PFSK-1 (cell line): Measurements from ENCODE around the gene SYNJ2.

Experiments used
- POLR2AphosphoS5 ChIP-seq: IDR thresholded peaks from 2 replicates; pipeline ENCODE4 v1.6.1; 2012; ENCODE audit warnings: low read depth, mild to moderate bottlenecking, control low read depth, low read length, moderate library complexity
- SIN3A ChIP-seq: IDR thresholded peaks from 2 replicates; pipeline ENCODE4 v1.6.1; 2012; ENCODE audit warnings: mild to moderate bottlenecking, low read length, moderate library complexity, borderline replicate concordance; ENCODE audit not compliant: insufficient read depth
- TAF1 ChIP-seq: IDR thresholded peaks from 2 replicates; pipeline ENCODE4 v1.6.1; 2012; ENCODE audit warnings: low read length, control low read depth, borderline replicate concordance; ENCODE audit not compliant: insufficient read depth
- TF ChIP-seq, protein P1 (sequence below), 2 experiments: IDR thresholded peaks; 2 replicates each; pipeline versions ENCODE4 v1.6.1 to v1.8.0; 2011 to 2012; ENCODE audit warnings: low read depth in 2 of 2, low read length in 2 of 2, control low read depth in 1 of 2, inconsistent platforms in 1 of 2, mild to moderate bottlenecking in 1 of 2, moderate library complexity in 1 of 2; ENCODE audit not compliant: insufficient read depth in 1 of 2

DNA sequence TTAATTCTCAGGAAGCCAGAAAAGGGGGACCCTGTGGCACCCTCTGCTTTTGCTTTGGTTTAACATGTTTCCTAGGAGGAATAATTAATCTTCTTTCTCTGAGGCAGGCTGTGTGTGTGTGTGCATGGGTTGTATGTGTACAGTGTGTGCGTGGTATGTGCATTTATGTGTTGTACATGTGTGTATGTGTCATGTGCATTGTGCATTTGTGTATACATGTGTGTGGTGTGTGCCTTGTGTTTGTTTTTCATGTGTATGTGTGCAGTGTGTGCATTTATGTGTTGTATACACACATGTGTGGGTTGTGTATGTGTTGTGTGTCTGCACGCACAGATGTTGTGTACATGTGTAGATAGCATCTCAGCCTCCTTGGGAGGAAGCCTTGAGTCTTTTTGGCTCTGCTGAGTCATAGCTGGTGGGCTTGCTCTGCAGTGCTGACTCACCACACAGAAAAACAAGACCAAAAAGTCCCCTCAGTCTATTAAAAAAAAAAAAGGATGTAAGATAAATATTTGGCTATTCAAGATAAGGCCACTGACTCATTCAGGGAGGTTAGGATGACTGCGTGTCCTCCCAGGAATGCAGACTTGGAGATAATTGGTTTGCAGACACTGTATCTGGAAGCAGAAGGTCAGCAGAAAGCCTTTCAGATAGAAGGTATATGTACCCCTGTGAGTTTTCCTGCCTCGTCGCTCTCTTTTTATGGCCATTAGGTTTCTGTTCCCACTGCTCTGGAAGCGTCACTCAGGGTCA is 58.6 kb downstream of the SYNJ2 start:
- TF ChIP-seq TAF1 (peak; percentile 58; the same call in 1 of the 2 replicates), SIN3A (no peak; the same call in 1 of the 2 replicates), POLR2AphosphoS5 (peak; percentile 56; the same call in 1 of the 2 replicates)
- TF ChIP-seq, protein P1, sequence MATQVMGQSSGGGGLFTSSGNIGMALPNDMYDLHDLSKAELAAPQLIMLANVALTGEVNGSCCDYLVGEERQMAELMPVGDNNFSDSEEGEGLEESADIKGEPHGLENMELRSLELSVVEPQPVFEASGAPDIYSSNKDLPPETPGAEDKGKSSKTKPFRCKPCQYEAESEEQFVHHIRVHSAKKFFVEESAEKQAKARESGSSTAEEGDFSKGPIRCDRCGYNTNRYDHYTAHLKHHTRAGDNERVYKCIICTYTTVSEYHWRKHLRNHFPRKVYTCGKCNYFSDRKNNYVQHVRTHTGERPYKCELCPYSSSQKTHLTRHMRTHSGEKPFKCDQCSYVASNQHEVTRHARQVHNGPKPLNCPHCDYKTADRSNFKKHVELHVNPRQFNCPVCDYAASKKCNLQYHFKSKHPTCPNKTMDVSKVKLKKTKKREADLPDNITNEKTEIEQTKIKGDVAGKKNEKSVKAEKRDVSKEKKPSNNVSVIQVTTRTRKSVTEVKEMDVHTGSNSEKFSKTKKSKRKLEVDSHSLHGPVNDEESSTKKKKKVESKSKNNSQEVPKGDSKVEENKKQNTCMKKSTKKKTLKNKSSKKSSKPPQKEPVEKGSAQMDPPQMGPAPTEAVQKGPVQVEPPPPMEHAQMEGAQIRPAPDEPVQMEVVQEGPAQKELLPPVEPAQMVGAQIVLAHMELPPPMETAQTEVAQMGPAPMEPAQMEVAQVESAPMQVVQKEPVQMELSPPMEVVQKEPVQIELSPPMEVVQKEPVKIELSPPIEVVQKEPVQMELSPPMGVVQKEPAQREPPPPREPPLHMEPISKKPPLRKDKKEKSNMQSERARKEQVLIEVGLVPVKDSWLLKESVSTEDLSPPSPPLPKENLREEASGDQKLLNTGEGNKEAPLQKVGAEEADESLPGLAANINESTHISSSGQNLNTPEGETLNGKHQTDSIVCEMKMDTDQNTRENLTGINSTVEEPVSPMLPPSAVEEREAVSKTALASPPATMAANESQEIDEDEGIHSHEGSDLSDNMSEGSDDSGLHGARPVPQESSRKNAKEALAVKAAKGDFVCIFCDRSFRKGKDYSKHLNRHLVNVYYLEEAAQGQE (IDR thresholded peaks at IDR 0.05; ENCODE audit: insufficient read depth in 1 of 2, low read depth in 2 of 2, low read length in 2 of 2) = peak in 1 of 2 experiments; percentile 64; a peak in 1 of 4 replicates
